ENCODE measurements around the gene EMCN. TPM values are rescaled to one million over a fixed set of nuclear protein-coding genes. Genes with fewer than 3 reads are reported as not detected.

The EMCN gene
- total RNA-seq, 1 experiment from 2014 or later = not detected

GRCh38 chr4:100345585-100345984 lies 172.2 kb downstream of the EMCN start:
- Histone ChIP-seq H3K27me3 (ENCODE audit: control insufficient read depth, insufficient read depth, low read length) (no peaks in the 10 kb centered on the region), H3K36me3 (ENCODE audit: control insufficient read depth, insufficient read depth, low read length) (no peaks in the 10 kb centered on the region), H3K4me3 (ENCODE audit: low read depth in 2 of 2, low read length in 2 of 2) (no peak overlapping the region), H3K9me3 (ENCODE audit: control insufficient read depth, insufficient read depth, low read depth, low read length) (no peaks in the 10 kb centered on the region), H3K4me1 (ENCODE audit: control insufficient read depth, insufficient read depth, low read length) (no peaks in the 10 kb centered on the region), H3K27ac (ENCODE audit: low read length) (no peak overlapping the region)
- CTCF ChIA-PET = no interaction called here
- POLR2A ChIA-PET = no interaction called here
- DNase-seq (ENCODE audit: low read depth, low spot score) = no peak
- in situ Hi-C loops (cut with HindIII; ENCODE audit: low pct_unique_long_range_greater_than_20kb, low sequenced_read_pairs) = no loop called here
- no peak for ATAC-seq
- no peak for TF ChIP-seq SIN3A (IDR thresholded peaks at IDR 0.05; ENCODE audit: borderline replicate concordance, insufficient read depth, low read depth, low read length)
- no peak for TF ChIP-seq POLR2AphosphoS5 (IDR thresholded peaks at IDR 0.05; ENCODE audit: low read depth, low read length)
- TF ChIP-seq CTCF (IDR thresholded peaks at IDR 0.05) = no peak
- TF ChIP-seq, protein P1, sequence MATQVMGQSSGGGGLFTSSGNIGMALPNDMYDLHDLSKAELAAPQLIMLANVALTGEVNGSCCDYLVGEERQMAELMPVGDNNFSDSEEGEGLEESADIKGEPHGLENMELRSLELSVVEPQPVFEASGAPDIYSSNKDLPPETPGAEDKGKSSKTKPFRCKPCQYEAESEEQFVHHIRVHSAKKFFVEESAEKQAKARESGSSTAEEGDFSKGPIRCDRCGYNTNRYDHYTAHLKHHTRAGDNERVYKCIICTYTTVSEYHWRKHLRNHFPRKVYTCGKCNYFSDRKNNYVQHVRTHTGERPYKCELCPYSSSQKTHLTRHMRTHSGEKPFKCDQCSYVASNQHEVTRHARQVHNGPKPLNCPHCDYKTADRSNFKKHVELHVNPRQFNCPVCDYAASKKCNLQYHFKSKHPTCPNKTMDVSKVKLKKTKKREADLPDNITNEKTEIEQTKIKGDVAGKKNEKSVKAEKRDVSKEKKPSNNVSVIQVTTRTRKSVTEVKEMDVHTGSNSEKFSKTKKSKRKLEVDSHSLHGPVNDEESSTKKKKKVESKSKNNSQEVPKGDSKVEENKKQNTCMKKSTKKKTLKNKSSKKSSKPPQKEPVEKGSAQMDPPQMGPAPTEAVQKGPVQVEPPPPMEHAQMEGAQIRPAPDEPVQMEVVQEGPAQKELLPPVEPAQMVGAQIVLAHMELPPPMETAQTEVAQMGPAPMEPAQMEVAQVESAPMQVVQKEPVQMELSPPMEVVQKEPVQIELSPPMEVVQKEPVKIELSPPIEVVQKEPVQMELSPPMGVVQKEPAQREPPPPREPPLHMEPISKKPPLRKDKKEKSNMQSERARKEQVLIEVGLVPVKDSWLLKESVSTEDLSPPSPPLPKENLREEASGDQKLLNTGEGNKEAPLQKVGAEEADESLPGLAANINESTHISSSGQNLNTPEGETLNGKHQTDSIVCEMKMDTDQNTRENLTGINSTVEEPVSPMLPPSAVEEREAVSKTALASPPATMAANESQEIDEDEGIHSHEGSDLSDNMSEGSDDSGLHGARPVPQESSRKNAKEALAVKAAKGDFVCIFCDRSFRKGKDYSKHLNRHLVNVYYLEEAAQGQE (IDR thresholded peaks at IDR 0.05; ENCODE audit: insufficient read depth in 1 of 2, low read depth in 2 of 2, low read length in 1 of 2) = no peak
- TF ChIP-seq TCF7L2 (IDR thresholded peaks at IDR 0.05; ENCODE audit: low read depth, low read length) = no peak
- no TSS peak for BruUV-seq (replicated peaks)
- intact Hi-C loops (cut with micrococcal nuclease; ENCODE audit: unreplicated experiment) = no loop called here

Measured in Panc1 (cell line).